GM12878 (cell line): ENCODE results near the gene LRP8. TPM values are rescaled to one million over a fixed set of nuclear protein-coding genes. Genes with fewer than 3 reads are reported as not detected.

Source experiments
- ATAC-seq: fragments of 200-7000 bp; cut with Tn5 transposase; 3 replicates; pipeline ENCODE4 v1.9.1; 2020; ENCODE audit warnings: mild to moderate bottlenecking, moderate library complexity
- BruUV-seq: library from RNA; stranded (reverse); fragments of 400-500 nt; replicated peaks from 2 replicates; lab custom pipeline; 2021; lab: Mats Ljungman, UMichigan
- CTCF ChIA-PET: fragments of 300-600 bp; sonication (Branson Sonifier 250); formaldehyde crosslinking; extraction: SDS; loops from one replicate; lab custom pipeline; 2021; ENCODE audit warnings: inconsistent platforms; lab: Yijun Ruan, JAX
- POLR2A ChIA-PET: fragments of 350-600 bp; formaldehyde crosslinking; extraction: SDS; loops from one replicate; lab custom pipeline; 2021; ENCODE audit warnings: inconsistent platforms; lab: Charles Lee
- RAD21 ChIA-PET: fragments of 300-600 bp; sonication (Branson Sonifier 250); formaldehyde crosslinking; loops from one replicate; lab custom pipeline; 2023; ENCODE audit warnings: antibody characterized with exemption; ENCODE audit not compliant: unreplicated experiment; lab: Charles Lee
- SMC1A ChIA-PET: fragments of 300-600 bp; sonication (Branson Sonifier 250); formaldehyde crosslinking; loops from one replicate; lab custom pipeline; 2023; ENCODE audit not compliant: unreplicated experiment, uncharacterized antibody; lab: Charles Lee
- DNase-seq: peaks from one replicate; pipeline ENCODE4 v3.0.0-alpha.2; 2011; ENCODE audit warnings: low read depth, low spot score
- FAIRE-seq: peaks from 3 replicates; lab custom pipeline; 2011; peaks lifted over from hg19 to GRCh38; lab: Jason Lieb, UNC
- H2AFZ ChIP-seq: 2 replicates; pipeline ENCODE4 v1.6.0; 2011; ENCODE audit warnings: low read depth, low read length, control low read depth; ENCODE audit not compliant: control insufficient read depth
- H3K27ac ChIP-seq: 2 replicates; pipeline ENCODE4 v1.5.1; 2011; ENCODE audit warnings: control low read depth; ENCODE audit not compliant: control insufficient read depth, insufficient read depth
- H3K27me3 ChIP-seq, 2 experiments: replicated peaks in 1 of 2; 2 replicates each; pipeline versions ENCODE4 v1.6.0 to v1.6.1; 2011; ENCODE audit warnings: low read length in 1 of 2; ENCODE audit not compliant: control insufficient read depth in 2 of 2, insufficient read depth in 2 of 2
- H3K36me3 ChIP-seq, 2 experiments: 2 replicates each; pipeline ENCODE4 v1.5.1; 2011; ENCODE audit warnings: low read length in 1 of 2; ENCODE audit not compliant: control insufficient read depth in 2 of 2, insufficient read depth in 2 of 2
- H3K4me1 ChIP-seq: 2 replicates; pipeline ENCODE4 v1.6.1; 2011; ENCODE audit warnings: mild to moderate bottlenecking, low read length, moderate library complexity, mixed read lengths; ENCODE audit not compliant: control insufficient read depth, insufficient read depth
- H3K4me2 ChIP-seq: 2 replicates; pipeline ENCODE4 v1.6.0; 2011; ENCODE audit warnings: control low read depth; ENCODE audit not compliant: control insufficient read depth, insufficient read depth
- H3K4me3 ChIP-seq: fragments of 200-600 bp; sonication (generic); 2 replicates; pipeline ENCODE4 v1.5.1; 2016
- H3K79me2 ChIP-seq: 2 replicates; pipeline ENCODE4 v1.6.0; 2011; ENCODE audit warnings: low read length; ENCODE audit not compliant: control insufficient read depth, insufficient read depth
- H3K9ac ChIP-seq: 2 replicates; pipeline ENCODE4 v1.8.0; 2011; ENCODE audit warnings: low read length, control low read depth, mixed read lengths; ENCODE audit not compliant: control insufficient read depth, insufficient read depth
- H3K9me3 ChIP-seq: replicated peaks from 3 replicates; pipeline ENCODE4 v1.5.1; 2011; ENCODE audit warnings: mild to moderate bottlenecking, low read length; ENCODE audit not compliant: control insufficient read depth, insufficient read depth
- H4K20me1 ChIP-seq: 2 replicates; pipeline ENCODE4 v1.6.0; 2011; ENCODE audit not compliant: control insufficient read depth, insufficient read depth
- CHD1 ChIP-seq: IDR thresholded peaks from 2 replicates; pipeline ENCODE4 v1.6.1; 2012; ENCODE audit warnings: low read depth, low read length, improper control_type of control experiment
- EGR1 ChIP-seq, 2 experiments: IDR thresholded peaks; 1 replicate in 1 of 2; 2 replicates in 1 of 2; pipeline ENCODE4 v1.6.1; 2011 to 2012; ENCODE audit warnings: low read depth in 2 of 2, low read length in 2 of 2, borderline replicate concordance in 1 of 2, mild to moderate bottlenecking in 1 of 2, moderate library complexity in 1 of 2
- PAX8 ChIP-seq: fragments of 450-650 bp; IDR thresholded peaks from 2 replicates; pipeline ENCODE4 v1.6.1; 2017; ENCODE audit warnings: mild to moderate bottlenecking, moderate library complexity
- POU2F2 ChIP-seq: IDR thresholded peaks from 3 replicates; pipeline ENCODE4 v1.6.1; 2011; ENCODE audit warnings: low read depth, mild to moderate bottlenecking, low read length, borderline replicate concordance
- RAD21 ChIP-seq: IDR thresholded peaks from 2 replicates; pipeline ENCODE4 v1.6.1; 2011; ENCODE audit warnings: mild to moderate bottlenecking, low read depth, low read length, moderate library complexity; ENCODE audit not compliant: insufficient read depth
- SIN3A ChIP-seq: IDR thresholded peaks from 2 replicates; pipeline ENCODE4 v1.6.1; 2012; ENCODE audit warnings: low read depth, low read length, improper control_type of control experiment
- WGBS: methylation state at CpG from one replicate; pipeline ENCODE4 v1.1.6; 2016; ENCODE audit warnings: low lambda C conversion rate; ENCODE audit not compliant: insufficient replicate concordance, insufficient coverage; ENCODE audit errors: missing lambda C conversion rate; 5-methylcytosine and 5-hydroxymethylcytosine counted together
- in situ Hi-C: fragments of 300-500 bp; cut with MboI; formaldehyde crosslinking; loops from 9 replicates; pipeline ENCODE4 v1.14.3; 2018; ENCODE audit warnings: mixed read lengths
- intact Hi-C: fragments of 100-400 bp; cut with micrococcal nuclease; formaldehyde crosslinking; loops from one replicate; pipeline ENCODE4 v1.14.2; 2022; ENCODE audit not compliant: unreplicated experiment
- polyA plus RNA-seq, 11 experiments: library from polyadenylated mRNA; depleted of rRNA in 4 of 11; unstranded in 6 of 11; stranded (reverse) in 5 of 11; fragments of >200 nt; fragmentation: Nextera tagmentation in 4 of 11; fragmentation: Illumina TruSeq in 1 of 11; extraction: Ambion mirVana in 4 of 11; extraction: Trizol in 1 of 11; gene quantifications; 1 replicate in 1 of 11; 2 replicates in 10 of 11; pipeline versions ENCODE4 v1.2.1 to v1.2.3, GENCODE V29; 2011 to 2016; ENCODE audit warnings: inconsistent platforms in 2 of 11, missing spikeins in 2 of 11, low read depth in 1 of 11
- total RNA-seq, 4 experiments: library from RNA; depleted of rRNA in 3 of 4; stranded (reverse); fragments of >200 nt in 3 of 4; fragmentation: Illumina TruSeq in 1 of 4; extraction: Trizol in 1 of 4; gene quantifications; 2 replicates each; pipeline versions ENCODE4 v1.2.1 to v1.2.3, GENCODE V29; 2013 to 2021
- TF ChIP-seq, protein P1 (sequence below): fragments of 450-650 bp; IDR thresholded peaks from 2 replicates; pipeline ENCODE4 v1.6.1; 2016; ENCODE audit warnings: mild to moderate bottlenecking
- TF ChIP-seq, protein P2 (sequence below): fragments of 450-650 bp; IDR thresholded peaks from 2 replicates; pipeline ENCODE4 v1.6.1; 2016; ENCODE audit warnings: mild to moderate bottlenecking

LRP8 gene
- total and polyA plus RNA-seq, 10 of the 15 experiments (the other 5 are each of a cell fraction or from before 2014, with no cell fraction given), result 2.8 to 40.5 (median 22.3) TPM

DNA sequence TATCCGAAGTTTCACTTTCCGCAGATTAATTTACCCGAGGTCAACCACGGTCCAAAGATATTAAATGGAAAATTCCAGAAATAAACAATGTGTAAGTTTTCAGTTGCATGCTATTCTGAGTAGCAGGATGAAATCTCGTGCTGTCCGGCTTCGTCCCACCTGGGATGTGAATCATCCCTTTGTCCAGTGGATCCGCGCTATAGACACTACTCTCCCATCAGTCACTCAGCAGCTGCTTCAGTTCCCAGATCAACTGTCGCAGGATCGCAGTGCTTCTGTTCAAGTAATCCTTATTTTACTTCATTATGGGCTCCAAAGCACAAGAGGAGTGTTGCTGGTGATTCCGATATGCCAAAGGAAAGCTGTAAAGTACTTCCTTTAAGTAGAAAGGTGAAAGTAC is 8.3 kb upstream of the LRP8 start:
- Histone ChIP-seq H3K9me3 (no peaks in the 10 kb centered on the region), H4K20me1 (no peaks in the 10 kb centered on the region), H3K9ac (no peak overlapping the region), H3K79me2 (no peaks in the 10 kb centered on the region), H3K4me1 (peaks cover 5% of the 10 kb centered on the region; the same call in 1 of the 2 replicates), H3K4me3 (no peak overlapping the region), H2AFZ (no peak overlapping the region), H3K4me2 (no peak overlapping the region), H3K27me3 (no peaks in the 10 kb centered on the region), H3K36me3 (no peaks in the 10 kb centered on the region), H3K27ac (no peak overlapping the region)
- DNase-seq, result no peak
- WGBS, result 97% methylated on average over 12 of the region's 12 CpGs
- no TSS peak for BruUV-seq
- no peak for FAIRE-seq
- RAD21 ChIA-PET, result interaction anchor here (1.2 kb wide), 1 partner anchor 9 kb away, joined by 3 read pairs; no protein-coding TSS in a partner anchor
- TF ChIP-seq POU2F2 (no peak), SIN3A (no peak), PAX8 (no peak), RAD21 (no peak), EGR1 (IDR thresholded peaks at IDR 0.05; ENCODE audit: borderline replicate concordance in 1 of 2, low read depth in 2 of 2, low read length in 2 of 2) (no peak), CHD1 (no peak)
- TF ChIP-seq, protein P1, sequence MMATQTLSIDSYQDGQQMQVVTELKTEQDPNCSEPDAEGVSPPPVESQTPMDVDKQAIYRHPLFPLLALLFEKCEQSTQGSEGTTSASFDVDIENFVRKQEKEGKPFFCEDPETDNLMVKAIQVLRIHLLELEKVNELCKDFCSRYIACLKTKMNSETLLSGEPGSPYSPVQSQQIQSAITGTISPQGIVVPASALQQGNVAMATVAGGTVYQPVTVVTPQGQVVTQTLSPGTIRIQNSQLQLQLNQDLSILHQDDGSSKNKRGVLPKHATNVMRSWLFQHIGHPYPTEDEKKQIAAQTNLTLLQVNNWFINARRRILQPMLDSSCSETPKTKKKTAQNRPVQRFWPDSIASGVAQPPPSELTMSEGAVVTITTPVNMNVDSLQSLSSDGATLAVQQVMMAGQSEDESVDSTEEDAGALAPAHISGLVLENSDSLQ, result no peak
- TF ChIP-seq, protein P2, sequence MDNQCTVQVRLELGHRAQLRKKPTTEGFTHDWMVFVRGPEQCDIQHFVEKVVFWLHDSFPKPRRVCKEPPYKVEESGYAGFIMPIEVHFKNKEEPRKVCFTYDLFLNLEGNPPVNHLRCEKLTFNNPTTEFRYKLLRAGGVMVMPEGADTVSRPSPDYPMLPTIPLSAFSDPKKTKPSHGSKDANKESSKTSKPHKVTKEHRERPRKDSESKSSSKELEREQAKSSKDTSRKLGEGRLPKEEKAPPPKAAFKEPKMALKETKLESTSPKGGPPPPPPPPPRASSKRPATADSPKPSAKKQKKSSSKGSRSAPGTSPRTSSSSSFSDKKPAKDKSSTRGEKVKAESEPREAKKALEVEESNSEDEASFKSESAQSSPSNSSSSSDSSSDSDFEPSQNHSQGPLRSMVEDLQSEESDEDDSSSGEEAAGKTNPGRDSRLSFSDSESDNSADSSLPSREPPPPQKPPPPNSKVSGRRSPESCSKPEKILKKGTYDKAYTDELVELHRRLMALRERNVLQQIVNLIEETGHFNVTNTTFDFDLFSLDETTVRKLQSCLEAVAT, result no peak
- POLR2A ChIA-PET, result interaction anchor here (1.2 kb wide), 1 partner anchor 40 kb away, joined by 3 read pairs; no protein-coding TSS in a partner anchor
- in situ Hi-C loops, result no loop called here
- SMC1A ChIA-PET, result interaction anchor here (1.1 kb wide), 1 partner anchor 9 kb away, joined by 3 read pairs; no protein-coding TSS in a partner anchor
- ATAC-seq, result no peak
- intact Hi-C loops, result no loop called here
- CTCF ChIA-PET, result no interaction called here
